HG02798 (cell line): Measurements from ENCODE around the gene BHLHE23.
"Not testable (repeated sequence)": the region's sequence is repeated elsewhere in the genome, so short reads cannot be mapped to it uniquely, and the experiment has no call there.

Experiments
- ATAC-seq: cut with Tn5 transposase; IDR thresholded peaks from one replicate; pipeline ENCODE4 v1.9.1; 2021; ENCODE audit warnings: mild to moderate bottlenecking; ENCODE audit not compliant: unreplicated experiment, poor library complexity

BHLHE23 gene

GRCh38 chr20:63043348-63044203 lies 36.8 kb upstream of the BHLHE23 start:
- no peak for ATAC-seq

- ATAC-seq: no peak
These were observed 35.8 kb upstream of the BHLHE23 start for GRCh38 chr20:63042448-63043071.

GRCh38 chr20:63041776-63042175 lies 35.0 kb upstream of the BHLHE23 start:
- no peak for ATAC-seq

- no peak for ATAC-seq
These were observed 31.0 kb upstream of the BHLHE23 start for GRCh38 chr20:63037669-63038268.

GRCh38 chr20:63036291-63036690 lies 29.5 kb upstream of the BHLHE23 start:
- ATAC-seq: no peak

- no peak for ATAC-seq
These were observed 28.9 kb upstream of the BHLHE23 start for GRCh38 chr20:63035603-63036185.

- ATAC-seq: not testable (repeated sequence)
These were observed 28.2 kb upstream of the BHLHE23 start for GRCh38 chr20:63034710-63035602.

- no peak for ATAC-seq
These were observed 27.3 kb upstream of the BHLHE23 start for GRCh38 chr20:63033794-63034709.

GRCh38 chr20:63032861-63033793 lies 26.4 kb upstream of the BHLHE23 start:
- no peak for ATAC-seq

GRCh38 chr20:63032026-63032800 lies 25.4 kb upstream of the BHLHE23 start:
- ATAC-seq: no peak

GRCh38 chr20:63031251-63032014 lies 24.7 kb upstream of the BHLHE23 start:
- no peak for ATAC-seq

- ATAC-seq: no peak
These were observed 22.8 kb upstream of the BHLHE23 start for GRCh38 chr20:63029358-63030121.

GRCh38 chr20:63028461-63028921 lies 21.7 kb upstream of the BHLHE23 start:
- ATAC-seq: no peak

GRCh38 chr20:63027922-63028389 lies 21.2 kb upstream of the BHLHE23 start:
- ATAC-seq: no peak

- ATAC-seq: no peak
These were observed 20.6 kb upstream of the BHLHE23 start for GRCh38 chr20:63027221-63027921.
